Adrenal gland (tissue), 5 donors: ENCODE data around the gene SDHAF1.

Experiments
- POLR2A ChIP-seq, 2 donors: fragments of 450-650 bp; IDR thresholded peaks; one replicate each; pipeline ENCODE4 v1.6.1; 2017; ENCODE audit warnings: antibody characterized with exemption in 2 of 2, mild to moderate bottlenecking in 2 of 2, moderate library complexity in 1 of 2
- TF ChIP-seq, protein P1 (sequence below), 6 experiments: fragments of 450-650 bp in 4 of 6; fragments of 200-600 bp in 2 of 6; sonication (generic) in 1 of 6; IDR thresholded peaks; 1 replicate in 5 of 6; 2 replicates in 1 of 6; pipeline versions ENCODE4 v1.5.1 to v1.8.0; 2016 to 2021; ENCODE audit warnings: antibody characterized with exemption in 6 of 6, mild to moderate bottlenecking in 2 of 6, moderate library complexity in 1 of 6
- donor health status: DM: no; HTN: no; CAD: no.

DNA sequence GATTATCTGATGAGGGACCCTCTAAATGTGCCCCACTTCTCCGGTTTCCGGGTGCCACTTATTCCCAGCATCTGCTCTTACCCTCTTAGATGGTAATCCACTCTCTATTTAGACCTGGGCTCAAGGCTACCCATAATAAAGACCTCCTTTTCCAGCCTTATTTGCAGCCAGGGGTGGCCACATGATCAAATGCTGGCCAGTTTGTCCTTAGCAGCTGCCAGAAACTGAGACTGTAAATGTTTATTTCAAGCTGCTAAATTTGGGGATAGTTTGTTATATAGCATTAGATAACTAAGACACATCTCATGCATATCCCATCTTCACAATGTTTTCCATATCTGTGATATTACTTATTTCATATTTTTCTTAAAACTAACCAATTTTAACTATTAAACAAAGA is 49.0 kb downstream of the SDHAF1 start:
- TF ChIP-seq, protein P1, sequence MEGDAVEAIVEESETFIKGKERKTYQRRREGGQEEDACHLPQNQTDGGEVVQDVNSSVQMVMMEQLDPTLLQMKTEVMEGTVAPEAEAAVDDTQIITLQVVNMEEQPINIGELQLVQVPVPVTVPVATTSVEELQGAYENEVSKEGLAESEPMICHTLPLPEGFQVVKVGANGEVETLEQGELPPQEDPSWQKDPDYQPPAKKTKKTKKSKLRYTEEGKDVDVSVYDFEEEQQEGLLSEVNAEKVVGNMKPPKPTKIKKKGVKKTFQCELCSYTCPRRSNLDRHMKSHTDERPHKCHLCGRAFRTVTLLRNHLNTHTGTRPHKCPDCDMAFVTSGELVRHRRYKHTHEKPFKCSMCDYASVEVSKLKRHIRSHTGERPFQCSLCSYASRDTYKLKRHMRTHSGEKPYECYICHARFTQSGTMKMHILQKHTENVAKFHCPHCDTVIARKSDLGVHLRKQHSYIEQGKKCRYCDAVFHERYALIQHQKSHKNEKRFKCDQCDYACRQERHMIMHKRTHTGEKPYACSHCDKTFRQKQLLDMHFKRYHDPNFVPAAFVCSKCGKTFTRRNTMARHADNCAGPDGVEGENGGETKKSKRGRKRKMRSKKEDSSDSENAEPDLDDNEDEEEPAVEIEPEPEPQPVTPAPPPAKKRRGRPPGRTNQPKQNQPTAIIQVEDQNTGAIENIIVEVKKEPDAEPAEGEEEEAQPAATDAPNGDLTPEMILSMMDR (IDR thresholded peaks at IDR 0.05), result no peak
- TF ChIP-seq POLR2A (IDR thresholded peaks at IDR 0.05), result no peak
